Gastroesophageal sphincter (tissue), 4 donors: Measurements from ENCODE around the gene KRR1. TPM values are rescaled to one million over a fixed set of nuclear protein-coding genes. Genes with fewer than 3 reads are reported as not detected.
"Not testable (repeated sequence)": the region's sequence is repeated elsewhere in the genome, so short reads cannot be mapped to it uniquely, and the experiment has no call there.

Experiments
- ATAC-seq: fragments of 150-250 bp; one replicate; pipeline ENCODE4 v1.9.1; 2016; ENCODE audit warnings: mild to moderate bottlenecking, moderate library complexity
- H3K27ac ChIP-seq, 4 donors: fragments of 200-600 bp; sonication (generic) in 3 of 4; 1 replicate in 3 of 4; 2 replicates in 1 of 4; pipeline ENCODE4 v1.5.1; 2016 to 2019
- H3K27me3 ChIP-seq: fragments of 200-600 bp; sonication (generic); one replicate; pipeline ENCODE4 v1.5.1; 2019
- H3K36me3 ChIP-seq, 2 donors: fragments of 200-600 bp; sonication (generic); one replicate each; pipeline ENCODE4 v1.5.1; 2019; ENCODE audit warnings: control low read depth in 1 of 2
- H3K4me1 ChIP-seq, 3 donors: fragments of 200-600 bp; sonication (generic); 1 replicate in 2 of 3; 2 replicates in 1 of 3; pipeline ENCODE4 v1.5.1; 2016 to 2019; ENCODE audit warnings: control low read depth in 2 of 3
- H3K4me3 ChIP-seq, 2 donors: fragments of 200-600 bp; sonication (generic); one replicate each; pipeline ENCODE4 v1.5.1; 2019; ENCODE audit warnings: mild to moderate bottlenecking in 1 of 2, moderate library complexity in 1 of 2
- H3K9me3 ChIP-seq, 3 donors: fragments of 200-600 bp; sonication (generic); one replicate each; pipeline ENCODE4 v1.5.1; 2017 to 2019; ENCODE audit warnings: control low read depth in 2 of 3
- EP300 ChIP-seq: sonication (generic); formaldehyde crosslinking; IDR thresholded peaks from one replicate; pipeline ENCODE4 v1.6.1; 2017; ENCODE audit warnings: antibody characterized with exemption, mild to moderate bottlenecking
- POLR2A ChIP-seq, 2 donors: fragments of 450-650 bp; IDR thresholded peaks; one replicate each; pipeline ENCODE4 v1.6.1; 2017; ENCODE audit warnings: antibody characterized with exemption in 2 of 2, mild to moderate bottlenecking in 2 of 2, moderate library complexity in 1 of 2
- POLR2AphosphoS5 ChIP-seq: sonication (generic); formaldehyde crosslinking; IDR thresholded peaks from one replicate; pipeline ENCODE4 v1.6.1; 2017; ENCODE audit warnings: antibody characterized with exemption
- whole genome bisulfite sequencing, 2 donors: methylation state at CpG; one replicate each; pipeline ENCODE4 v1.1.5; 2018; ENCODE audit warnings: low coverage in 1 of 2; 5-methylcytosine and 5-hydroxymethylcytosine counted together
- total RNA-seq, 4 donors: library from RNA; depleted of rRNA; stranded (reverse); fragments of >200 nt; gene quantifications; one replicate each; pipeline ENCODE4 v1.1.0, GENCODE V29; 2016
- TF ChIP-seq, protein P1 (sequence below), 4 experiments: fragments of 200-600 bp in 2 of 4; fragments of 450-650 bp in 2 of 4; sonication (generic) in 1 of 4; IDR thresholded peaks; one replicate each; pipeline ENCODE4 v1.5.1; 2017 to 2019; ENCODE audit warnings: antibody characterized with exemption in 4 of 4, mild to moderate bottlenecking in 2 of 4, moderate library complexity in 2 of 4

Gene KRR1
- total RNA-seq, 4 donors from 2014 or later: 33.0 to 46.2 (median 36.6) TPM

- TF ChIP-seq EP300 (no peak), POLR2AphosphoS5 (no peak), POLR2A (IDR thresholded peaks at IDR 0.05) (no peak)
- TF ChIP-seq, protein P1, sequence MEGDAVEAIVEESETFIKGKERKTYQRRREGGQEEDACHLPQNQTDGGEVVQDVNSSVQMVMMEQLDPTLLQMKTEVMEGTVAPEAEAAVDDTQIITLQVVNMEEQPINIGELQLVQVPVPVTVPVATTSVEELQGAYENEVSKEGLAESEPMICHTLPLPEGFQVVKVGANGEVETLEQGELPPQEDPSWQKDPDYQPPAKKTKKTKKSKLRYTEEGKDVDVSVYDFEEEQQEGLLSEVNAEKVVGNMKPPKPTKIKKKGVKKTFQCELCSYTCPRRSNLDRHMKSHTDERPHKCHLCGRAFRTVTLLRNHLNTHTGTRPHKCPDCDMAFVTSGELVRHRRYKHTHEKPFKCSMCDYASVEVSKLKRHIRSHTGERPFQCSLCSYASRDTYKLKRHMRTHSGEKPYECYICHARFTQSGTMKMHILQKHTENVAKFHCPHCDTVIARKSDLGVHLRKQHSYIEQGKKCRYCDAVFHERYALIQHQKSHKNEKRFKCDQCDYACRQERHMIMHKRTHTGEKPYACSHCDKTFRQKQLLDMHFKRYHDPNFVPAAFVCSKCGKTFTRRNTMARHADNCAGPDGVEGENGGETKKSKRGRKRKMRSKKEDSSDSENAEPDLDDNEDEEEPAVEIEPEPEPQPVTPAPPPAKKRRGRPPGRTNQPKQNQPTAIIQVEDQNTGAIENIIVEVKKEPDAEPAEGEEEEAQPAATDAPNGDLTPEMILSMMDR (IDR thresholded peaks at IDR 0.05): no peak
- Histone ChIP-seq H3K36me3 (no peaks in the 10 kb centered on the region), H3K27me3 (no peaks in the 10 kb centered on the region), H3K4me3 (no peak overlapping the region), H3K4me1 (no peaks in the 10 kb centered on the region), H3K27ac (no peak overlapping the region), H3K9me3 (peaks cover 0 to 11% (median 0%) of the 10 kb centered on the region in 3 donors)
- ATAC-seq: no peak
- 67 to 68% methylated on average over 1 to 3 of the region's 5 CpGs for WGBS, 2 donors
Measured at GRCh38 chr12:75455839-75456238, 55.6 kb downstream of the KRR1 start.

GRCh38 chr12:75452675-75453330 is 58.6 kb downstream of the KRR1 start:
- 36 to 54% methylated on average over 1 to 2 of the region's 3 CpGs for WGBS, 2 donors
- no peak overlapping the region for H3K27ac ChIP-seq

DNA sequence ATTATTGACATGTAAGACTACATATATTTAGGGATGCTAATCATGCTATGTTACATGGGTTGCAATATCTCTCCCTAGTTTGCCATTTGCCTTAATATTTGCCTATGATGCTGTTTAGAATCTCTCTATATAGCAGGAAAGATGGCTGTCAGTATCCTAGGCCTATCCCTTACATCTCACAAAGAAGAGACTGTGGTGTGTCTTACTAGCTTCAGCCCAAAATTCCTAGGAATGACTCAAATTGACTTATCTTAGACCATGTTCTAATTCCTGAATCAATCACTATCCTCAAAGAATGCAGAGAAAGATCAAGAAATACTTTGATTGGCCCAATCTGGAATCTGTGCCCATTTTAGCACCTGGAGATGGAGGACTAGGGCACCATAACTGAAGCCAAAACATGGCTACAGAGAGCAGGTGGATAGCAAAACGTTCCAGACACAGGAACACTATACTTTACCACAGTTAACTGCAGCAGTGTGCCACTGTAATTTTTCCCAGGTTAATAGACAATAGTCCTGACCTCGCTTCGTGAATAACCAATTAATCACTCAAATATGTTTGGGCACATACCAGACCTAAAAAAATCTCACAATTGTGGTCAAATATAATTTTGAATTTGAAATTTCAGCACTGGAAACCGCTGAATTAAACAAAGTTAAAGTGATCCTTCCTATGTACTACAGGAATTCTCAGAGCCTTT is 63.6 kb downstream of the KRR1 start:
- no peaks in the 10 kb centered on the region for H3K9me3 ChIP-seq
- H3K4me1 ChIP-seq: no peaks in the 10 kb centered on the region
- no peak overlapping the region for H3K4me3 ChIP-seq
- TF ChIP-seq POLR2AphosphoS5 (no peak), POLR2A (IDR thresholded peaks at IDR 0.05) (no peak), EP300 (no peak)
- TF ChIP-seq, protein P1 (IDR thresholded peaks at IDR 0.05): no peak
- ATAC-seq: no peak
- no peaks in the 10 kb centered on the region for H3K27me3 ChIP-seq
- H3K27ac ChIP-seq: no peak overlapping the region
- H3K36me3 ChIP-seq: no peaks in the 10 kb centered on the region
- WGBS, 2 donors: 45 to 71% methylated on average over 2 to 4 of the region's 4 CpGs

More at GRCh38 chr12:75452675-75453330, 58.6 kb downstream of the KRR1 start:
- peaks cover 0 to 4% (median 0%) of the 10 kb centered on the region in 3 donors for H3K9me3 ChIP-seq
- TF ChIP-seq POLR2AphosphoS5: no peak
- H3K36me3 ChIP-seq: no peaks in the 10 kb centered on the region
- H3K4me3 ChIP-seq: no peak overlapping the region
- H3K4me1 ChIP-seq: no peaks in the 10 kb centered on the region
- no peaks in the 10 kb centered on the region for H3K27me3 ChIP-seq
- ATAC-seq: no peak

- no peak overlapping the region for H3K4me3 ChIP-seq
- no peak overlapping the region for H3K27ac ChIP-seq
- H3K4me1 ChIP-seq: no peaks in the 10 kb centered on the region
- peaks cover 0 to 3% (median 0%) of the 10 kb centered on the region in 3 donors for H3K9me3 ChIP-seq
- H3K27me3 ChIP-seq: peaks cover 2% of the 10 kb centered on the region
- no peak for TF ChIP-seq POLR2A (IDR thresholded peaks at IDR 0.05)
- no peak for TF ChIP-seq POLR2AphosphoS5
- TF ChIP-seq, protein P1 (IDR thresholded peaks at IDR 0.05): no peak
- TF ChIP-seq EP300: no peak
- ATAC-seq: no peak
- no peaks in the 10 kb centered on the region for H3K36me3 ChIP-seq
Measured at GRCh38 chr12:75446857-75447256, 64.6 kb downstream of the KRR1 start.

GRCh38 chr12:75445137-75445507 is 66.3 kb downstream of the KRR1 start:
- H3K4me3 ChIP-seq, ATAC-seq, H3K36me3 ChIP-seq, H3K9me3 ChIP-seq, H3K4me1 ChIP-seq, H3K27ac ChIP-seq, H3K27me3 ChIP-seq: not testable (repeated sequence)
- WGBS, 2 donors: 71 to 84% methylated on average over 6 to 7 of the region's 7 CpGs
